NCI-H2171 treated with DMSO at 0.1 percent for 48 hours (cell line): Measurements from ENCODE around the gene PHLPP1.

ENCODE experiments used
- DNase-seq: peaks from one replicate; lab custom pipeline; 2025; lab: John Stamatoyannopoulos, UW

PHLPP1 gene

DNA sequence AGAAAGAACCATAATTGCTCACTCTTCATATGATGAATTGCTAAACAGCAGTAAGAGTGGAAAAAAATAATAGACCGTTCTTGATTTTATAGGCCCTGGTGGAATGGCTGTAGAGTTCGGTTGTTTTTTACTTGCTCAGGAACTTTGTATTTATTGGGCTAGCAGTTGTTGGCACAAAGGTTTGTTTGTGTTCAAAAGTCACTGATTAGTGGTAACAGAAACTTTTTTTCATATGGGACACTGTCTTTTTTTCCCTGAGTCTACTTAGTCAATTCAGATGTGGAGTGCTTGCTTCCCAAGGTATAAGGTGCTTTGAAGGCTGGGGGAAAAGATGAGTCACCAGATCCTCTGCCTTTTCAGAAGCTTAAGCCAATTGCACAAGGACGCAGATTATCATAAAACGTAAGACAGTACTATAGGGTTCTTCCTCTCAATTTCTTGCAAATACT is 25.8 kb downstream of the PHLPP1 start:
- no peak for DNase-seq

DNA sequence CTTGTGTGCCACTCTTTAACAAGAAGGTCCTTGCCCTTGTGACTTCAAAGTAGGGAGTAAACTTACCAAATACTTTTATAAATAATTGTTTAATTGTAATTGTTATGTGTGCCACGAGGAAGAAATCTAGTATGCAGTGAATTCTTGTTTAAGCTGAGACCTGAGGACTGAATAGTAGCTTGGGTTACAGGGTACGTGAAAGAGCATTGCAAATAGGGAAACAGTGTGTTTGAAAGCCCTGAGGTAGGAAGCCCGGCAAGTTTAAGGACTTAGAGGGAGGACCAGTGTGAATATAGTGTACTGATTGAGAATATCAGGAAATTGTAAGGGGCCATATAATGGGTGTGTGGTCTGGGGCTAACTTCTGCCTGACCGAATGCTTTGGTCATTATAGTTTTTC is 26.2 kb downstream of the PHLPP1 start:
- DNase-seq: no peak

DNA sequence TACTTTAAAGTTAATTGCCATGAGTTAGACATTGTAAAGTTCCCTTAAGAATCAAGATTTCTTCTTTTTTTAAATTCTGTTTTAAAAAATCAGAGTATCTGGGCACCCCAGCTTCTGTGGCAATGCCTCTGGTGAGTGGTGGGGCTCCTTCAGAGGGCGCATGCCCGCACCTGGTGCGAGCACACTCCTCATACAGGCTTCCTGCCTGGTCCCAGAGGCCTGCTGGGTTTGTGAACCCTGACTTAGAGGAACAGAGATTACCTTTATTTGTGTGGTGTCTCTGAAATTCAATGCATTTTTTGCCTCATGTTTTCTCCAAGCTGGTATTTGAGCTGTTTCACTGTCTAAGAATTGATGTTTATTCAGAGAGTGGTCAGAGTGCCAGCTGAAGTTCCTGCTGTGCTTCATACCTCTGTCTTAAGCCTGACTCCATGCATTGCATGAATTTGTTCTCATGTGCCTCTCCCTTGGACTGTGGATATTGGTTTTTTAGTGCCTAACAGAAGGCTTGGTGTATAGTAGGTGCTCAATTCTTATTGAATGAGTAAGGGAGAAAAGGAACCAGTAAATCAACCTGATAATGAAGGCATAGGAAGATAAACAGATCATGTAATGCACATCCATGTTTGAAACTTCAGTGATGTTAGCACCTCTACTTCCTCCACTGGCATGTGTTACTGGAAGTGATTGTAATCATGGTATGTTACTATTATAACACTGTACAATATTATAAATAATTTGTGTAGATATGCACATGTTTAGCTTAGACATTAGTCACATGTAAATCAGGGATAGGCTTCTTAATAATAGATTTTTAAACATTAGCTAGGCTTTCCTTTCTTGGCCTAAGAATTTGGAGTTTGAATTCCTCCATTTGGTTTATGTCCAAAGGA is 29.0 kb downstream of the PHLPP1 start:
- no peak for DNase-seq

DNA sequence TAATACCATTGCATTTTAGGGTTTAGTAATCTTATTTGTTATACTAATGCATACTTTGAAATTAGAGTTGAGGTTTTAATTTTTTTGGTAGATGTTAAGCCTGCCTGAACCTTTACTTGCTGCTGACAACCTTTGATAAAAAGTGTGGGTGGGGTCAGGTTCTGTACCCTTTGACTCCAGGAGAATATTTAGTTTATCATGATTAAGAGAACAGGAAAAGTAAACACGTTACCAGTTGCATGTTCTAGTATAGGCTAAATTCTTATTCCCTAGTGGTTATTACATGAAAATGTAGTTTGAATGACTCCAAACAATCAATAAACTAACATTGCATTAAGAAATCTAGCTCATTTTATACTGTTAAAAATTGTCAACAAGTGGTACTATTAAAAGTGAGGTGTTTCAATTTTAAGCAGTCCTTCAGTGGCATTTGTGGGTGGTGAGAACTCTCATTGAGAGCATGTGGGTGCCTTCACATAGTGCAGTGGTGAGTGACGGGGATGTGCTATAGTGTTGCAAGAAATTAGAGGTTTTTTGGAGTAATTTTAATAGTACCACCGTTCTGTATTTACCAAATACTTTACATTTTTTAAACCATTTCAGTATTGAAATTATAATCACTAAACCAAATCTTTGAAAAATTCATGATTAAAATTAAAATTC is 29.9 kb downstream of the PHLPP1 start:
- DNase-seq: no peak

DNA sequence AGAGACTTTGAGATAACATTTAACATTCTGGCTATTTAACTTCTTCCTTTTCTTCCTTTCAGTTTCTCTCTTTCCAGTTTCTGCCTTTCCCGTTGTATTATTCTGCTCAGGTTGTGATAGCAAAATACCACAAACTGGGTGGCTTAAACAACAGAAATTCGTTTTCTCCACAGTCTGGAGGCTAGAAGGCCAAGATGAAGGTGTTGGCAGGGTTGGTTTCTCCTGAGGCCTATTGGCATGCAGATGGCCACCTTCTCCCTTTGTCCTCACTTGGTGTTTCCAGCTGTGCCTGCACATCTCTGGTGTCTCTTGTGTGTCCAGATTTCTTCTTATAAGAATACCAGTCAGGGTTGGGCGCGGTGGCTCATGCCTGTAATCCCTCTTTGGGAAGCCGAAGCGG is 34.0 kb downstream of the PHLPP1 start:
- DNase-seq: no peak

DNA sequence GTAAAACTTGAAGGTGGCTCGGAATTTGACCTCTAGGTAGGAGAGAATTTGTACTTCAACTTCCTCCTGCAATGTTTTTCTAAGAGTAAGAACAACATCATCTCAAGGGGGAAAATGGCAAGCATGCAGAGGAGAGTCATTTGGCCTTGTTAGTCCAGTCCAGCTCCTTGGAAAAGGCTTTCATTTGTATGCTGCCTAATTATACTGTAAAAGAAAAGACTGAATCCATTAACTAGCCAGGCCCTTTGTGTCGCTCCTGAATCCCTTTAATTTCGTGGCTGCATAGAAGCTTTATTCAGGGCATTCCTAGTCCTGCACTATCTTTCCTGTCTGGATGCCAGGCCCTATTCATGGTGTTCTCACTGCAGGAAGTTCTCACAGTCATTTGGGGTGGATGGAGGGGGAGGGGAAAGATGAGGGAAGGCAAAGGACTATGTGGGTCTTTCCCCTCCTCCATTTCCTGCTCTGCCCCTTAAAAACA is 36.0 kb downstream of the PHLPP1 start:
- DNase-seq: no peak

DNA sequence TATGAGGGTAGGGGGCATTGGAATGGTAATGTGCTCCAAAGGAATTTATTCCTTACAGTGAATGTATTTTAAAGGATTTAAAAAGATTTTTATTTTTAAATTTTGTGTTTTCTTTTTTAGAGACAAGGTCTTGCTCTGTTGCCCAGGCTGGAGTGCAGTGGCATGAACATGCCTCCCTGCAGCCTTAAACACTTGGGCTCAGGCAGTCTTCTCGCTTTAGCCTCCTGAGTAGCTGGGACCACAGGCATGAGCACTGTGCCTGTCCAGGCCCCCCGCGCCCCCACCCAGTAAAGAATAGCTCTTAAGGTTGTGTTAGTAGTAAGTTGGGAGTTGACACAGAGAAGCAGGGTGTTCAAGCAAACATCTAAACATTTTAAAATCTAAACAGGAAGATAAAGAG is 36.6 kb downstream of the PHLPP1 start:
- no peak for DNase-seq

DNA sequence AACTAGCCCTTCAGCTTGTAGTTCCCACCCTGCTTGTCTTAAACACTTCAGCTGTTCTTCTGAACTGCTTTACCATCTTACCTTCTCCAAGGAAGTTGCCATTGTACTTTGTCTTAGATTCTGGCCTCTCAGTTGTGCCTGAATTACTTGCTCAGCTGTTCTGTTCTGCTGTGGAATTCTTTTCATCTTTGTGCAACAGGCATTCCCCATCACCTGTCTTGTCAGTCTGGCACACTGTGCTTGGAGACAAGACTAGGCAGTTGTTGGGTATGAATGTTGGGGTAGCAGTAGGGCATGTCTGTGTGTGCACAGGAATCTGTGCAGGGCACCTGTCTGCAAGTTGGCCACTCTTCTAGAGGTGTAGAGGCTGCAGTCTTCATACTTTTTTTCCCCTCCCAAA is 38.7 kb downstream of the PHLPP1 start:
- DNase-seq: no peak

DNA sequence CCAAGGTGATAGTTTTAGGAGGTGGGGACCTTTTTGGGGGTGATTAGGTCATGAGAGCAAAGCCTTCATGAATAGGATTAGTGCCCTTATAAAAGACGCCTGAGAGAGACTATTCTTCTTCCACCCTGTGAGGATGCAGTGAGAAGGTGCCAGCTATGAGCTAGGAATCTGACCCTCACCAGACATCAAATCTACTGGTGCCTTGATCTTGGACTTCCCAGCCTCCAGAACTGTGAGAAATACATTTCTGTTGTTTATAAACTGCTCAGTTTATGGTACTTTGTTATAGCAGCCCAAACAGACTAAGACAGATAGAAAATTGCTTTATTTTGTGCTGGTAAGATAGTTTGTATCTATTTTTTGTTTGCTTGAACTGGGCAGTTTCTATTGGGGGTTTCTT is 40.1 kb downstream of the PHLPP1 start:
- DNase-seq: no peak

DNA sequence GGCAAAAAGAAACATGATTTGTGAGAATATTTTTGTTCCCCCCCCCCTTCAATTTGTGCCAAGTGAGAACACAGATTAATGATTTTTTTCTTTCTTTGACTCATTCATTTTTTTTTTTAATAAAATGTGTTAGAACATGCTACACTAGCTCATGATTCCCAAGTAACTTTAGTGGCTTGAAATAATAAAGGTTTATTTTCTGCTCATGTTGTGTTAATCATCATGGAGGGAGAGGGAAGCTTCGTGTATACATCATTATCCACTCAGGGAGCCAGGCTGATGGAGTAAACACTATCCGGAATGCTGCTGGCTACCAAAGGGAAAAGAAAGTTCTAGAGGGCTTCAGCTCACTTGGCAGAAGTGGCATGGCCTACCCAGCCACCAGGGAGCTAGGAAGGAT is 40.6 kb downstream of the PHLPP1 start:
- no peak for DNase-seq

DNA sequence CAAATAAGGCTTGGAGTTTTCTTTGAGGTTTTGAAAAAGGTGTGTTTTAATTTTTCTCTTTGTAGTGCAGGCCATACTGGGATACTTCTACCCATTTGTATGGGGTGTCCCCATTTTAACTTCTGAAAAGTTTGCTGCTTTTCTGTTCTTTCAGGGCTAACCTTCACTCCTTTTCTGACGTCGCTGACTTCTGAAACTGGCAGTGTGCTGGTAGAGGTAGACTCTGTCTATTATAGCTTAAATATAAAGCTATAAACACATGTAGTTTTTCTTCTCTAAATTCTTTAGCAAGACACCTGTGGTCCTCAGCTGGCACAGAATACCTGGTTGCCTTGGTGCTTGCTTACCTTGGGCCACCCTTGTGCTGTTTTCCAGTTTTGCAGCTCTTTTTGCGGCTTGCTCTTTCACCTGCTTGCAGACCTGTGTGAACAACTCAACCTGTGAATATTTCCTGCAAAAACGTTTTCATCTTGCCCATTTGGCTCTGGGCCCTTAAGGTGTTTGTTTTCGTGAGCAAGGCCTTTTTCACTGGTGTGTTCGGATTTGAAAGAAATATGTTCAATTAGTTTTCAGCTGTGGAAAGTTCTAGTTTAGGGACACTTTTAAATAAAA is 42.2 kb downstream of the PHLPP1 start:
- DNase-seq: no peak

DNA sequence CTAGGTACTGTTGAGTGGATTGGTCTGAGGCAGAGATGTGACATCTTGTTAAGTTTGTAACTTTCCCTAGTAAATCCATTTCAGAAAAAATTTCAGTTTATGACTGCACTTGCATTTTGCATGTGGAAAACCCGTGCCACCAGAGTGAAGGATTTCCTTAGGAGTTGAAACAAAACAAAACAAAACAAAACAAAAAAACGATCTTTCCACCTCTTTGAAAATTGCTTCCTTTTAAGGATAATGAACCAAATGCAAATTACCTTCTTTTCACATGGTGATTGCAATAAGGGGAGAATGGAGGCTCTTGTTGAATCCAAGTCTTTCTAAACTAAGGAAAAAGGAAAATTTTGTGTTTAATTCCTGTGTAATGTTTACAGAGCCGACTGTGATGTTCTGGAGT is 43.2 kb downstream of the PHLPP1 start:
- DNase-seq: no peak

DNA sequence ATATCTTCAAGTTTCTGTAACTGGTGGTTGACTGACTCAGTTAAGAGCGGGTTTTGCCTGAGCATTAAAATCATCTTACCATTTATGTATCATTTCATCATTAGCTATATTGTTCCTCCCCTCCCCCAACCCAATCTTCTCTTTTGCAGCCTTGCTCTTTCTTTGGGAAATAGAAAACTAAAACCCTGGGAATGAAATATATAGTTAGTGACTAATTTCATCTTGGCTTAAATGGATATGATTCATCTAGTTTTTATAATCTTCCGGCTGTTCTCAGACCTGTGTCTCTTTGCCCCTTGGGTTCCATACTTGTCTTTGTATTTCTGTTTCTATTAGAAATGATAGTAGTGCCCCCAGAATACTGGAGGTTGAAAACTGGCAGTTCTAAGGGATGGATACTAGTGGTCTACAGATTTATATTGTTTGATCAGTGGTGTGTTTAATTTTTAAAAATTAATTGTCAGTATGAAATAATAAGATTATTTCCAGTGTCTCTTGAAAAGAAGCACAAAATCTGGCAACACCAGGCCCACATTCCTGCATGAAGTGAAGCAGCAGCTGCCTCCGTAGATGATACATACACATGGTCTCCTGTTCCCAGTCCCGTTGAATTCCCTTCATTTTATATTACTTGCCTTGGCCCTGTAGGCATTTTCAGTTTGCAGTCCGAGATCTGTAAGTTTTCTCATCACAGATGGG is 44.5 kb downstream of the PHLPP1 start:
- DNase-seq: no peak

DNA sequence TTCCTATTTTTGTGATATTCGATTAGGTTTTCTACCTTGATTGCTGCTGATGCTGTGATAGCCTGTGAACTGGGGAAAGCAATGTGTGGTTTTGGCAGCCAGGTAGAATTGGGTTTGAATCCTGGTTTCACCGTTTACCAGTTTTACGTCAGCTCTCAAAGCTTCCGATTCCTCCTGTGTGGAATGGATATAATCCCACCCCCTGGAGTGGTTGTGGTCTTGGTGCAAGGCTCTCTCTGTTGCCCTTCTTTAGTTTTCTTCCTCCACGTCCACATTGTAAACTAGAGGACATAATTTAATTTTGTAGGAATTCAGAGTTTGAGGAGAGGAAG is 45.0 kb downstream of the PHLPP1 start:
- no peak for DNase-seq

DNA sequence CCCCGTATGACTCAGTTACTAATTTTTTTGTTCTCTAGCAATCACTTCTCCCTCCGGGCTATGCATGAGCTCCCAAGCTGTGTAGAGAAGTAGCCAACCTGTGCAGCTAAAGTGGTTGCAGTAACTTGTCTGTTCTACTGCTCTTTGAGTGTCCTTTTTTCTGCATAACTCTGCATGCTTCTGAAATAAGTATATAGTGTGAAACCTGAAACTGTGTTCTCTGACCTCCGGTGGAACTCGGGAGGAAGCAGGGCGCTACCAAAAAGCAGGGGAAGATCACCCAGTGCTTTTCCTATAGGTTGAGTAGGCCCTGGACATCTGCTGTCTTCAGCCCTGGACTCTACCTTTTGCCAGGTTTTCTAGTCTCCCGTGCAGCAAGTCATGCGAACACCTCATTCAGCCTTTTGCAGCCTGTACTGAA is 47.8 kb downstream of the PHLPP1 start:
- peak; percentile 27 for DNase-seq

DNA sequence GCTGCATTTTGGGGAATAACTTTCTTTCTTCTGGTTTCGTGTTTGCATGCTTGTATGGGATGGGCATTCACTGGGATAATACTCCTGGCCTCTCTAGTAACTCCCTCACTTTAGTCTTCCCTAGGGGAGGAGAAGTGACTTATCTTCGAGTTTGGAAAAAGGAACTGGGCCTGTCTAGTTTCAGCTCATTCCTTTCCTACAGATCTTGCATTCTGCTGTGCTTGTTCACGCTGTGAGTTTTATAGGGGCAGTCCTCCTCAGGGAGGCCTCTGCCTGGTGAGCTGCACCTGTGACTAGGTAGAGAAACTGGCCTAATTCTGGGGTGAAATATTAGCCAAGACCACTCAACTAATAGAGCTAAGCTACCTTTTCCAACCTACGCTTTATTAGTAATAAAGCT is 50.9 kb downstream of the PHLPP1 start:
- no peak for DNase-seq

DNA sequence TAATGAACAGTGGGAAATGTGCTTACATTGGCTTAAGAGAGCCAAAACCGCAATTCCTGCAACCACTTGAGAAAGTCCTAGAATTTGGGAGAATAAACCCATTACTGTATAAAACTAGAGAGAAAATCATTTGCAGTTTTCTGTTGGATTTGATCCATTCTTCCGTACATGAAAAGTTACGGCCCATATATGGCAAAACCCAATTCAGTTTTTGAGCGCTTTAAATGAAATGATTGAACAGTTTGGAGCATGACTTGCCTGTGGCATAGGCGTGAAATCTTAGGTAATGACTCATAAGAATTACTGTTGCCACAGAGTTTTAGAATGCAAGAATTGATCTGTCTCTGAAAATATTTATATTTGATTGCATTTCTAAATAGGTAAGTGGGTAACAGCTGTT is 52.0 kb downstream of the PHLPP1 start:
- no peak for DNase-seq

DNA sequence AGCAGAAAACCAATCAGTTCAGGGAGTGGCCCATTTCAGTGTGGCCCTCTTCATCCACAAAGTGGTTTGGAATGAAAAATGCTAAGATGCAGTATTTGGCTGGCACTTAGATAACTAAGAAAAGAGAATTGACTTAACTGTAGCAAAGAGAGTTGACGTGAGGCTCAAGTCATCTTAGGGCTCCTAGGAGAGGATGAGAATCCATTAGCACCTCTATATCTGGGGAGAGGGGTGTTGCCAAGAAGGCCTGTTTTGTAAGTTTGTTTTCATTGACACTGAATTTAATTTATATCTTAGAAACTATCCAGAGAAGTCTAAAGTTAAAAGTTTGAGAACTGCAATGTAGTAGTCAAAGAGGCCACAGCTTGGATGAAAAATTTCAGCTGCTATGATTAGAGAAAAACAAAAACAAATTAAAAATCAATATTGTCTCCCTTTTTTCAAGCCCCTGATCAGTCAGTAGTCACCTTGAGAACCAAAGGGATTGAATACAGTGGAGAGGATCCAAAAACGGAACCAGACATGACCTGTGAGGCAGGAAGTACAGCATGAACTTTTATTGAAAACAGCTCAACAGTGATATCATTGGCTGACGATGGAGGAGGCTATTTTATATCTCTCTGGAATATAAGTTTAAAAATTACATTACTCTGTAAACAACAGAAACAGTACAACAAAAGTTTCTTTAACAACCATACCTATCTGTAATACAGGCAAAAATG is 52.7 kb downstream of the PHLPP1 start:
- DNase-seq: no peak

DNA sequence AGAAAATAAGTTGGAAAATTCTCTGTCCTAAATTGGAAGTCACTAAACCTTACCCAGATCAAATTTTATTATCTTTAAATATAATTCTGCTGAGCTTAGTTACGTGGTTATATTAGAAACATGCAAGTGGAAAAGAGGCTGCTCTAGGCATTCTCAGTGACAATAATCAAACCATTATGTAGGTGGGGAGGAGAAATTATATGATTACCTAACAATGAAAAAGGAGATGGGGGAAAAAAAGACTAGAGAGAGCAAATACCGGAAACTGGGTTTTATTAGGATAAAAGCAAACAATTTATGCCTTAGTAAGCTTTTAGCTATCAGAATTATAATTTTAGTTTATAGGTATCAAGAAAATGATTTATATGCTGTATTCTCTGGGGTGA is 53.2 kb downstream of the PHLPP1 start:
- no peak for DNase-seq

DNA sequence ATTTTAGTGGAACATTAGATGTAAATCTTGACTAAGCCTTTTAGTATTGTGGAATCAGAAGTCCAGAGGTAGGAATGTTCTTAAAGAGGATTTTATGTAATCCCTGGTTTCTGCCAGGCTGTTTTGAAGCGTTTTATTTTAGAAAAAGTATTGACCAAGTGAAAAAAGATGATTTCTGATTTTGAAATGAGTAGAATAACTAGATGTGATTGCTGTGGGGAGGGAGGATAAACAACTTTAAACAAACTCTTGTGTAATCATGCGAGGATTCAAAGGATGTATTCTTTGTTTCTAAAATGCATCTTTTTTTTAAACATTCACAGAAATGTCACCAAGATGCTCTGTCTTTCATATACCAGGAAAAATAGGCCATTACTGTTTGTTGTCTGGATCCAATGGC is 53.9 kb downstream of the PHLPP1 start:
- DNase-seq: no peak

DNA sequence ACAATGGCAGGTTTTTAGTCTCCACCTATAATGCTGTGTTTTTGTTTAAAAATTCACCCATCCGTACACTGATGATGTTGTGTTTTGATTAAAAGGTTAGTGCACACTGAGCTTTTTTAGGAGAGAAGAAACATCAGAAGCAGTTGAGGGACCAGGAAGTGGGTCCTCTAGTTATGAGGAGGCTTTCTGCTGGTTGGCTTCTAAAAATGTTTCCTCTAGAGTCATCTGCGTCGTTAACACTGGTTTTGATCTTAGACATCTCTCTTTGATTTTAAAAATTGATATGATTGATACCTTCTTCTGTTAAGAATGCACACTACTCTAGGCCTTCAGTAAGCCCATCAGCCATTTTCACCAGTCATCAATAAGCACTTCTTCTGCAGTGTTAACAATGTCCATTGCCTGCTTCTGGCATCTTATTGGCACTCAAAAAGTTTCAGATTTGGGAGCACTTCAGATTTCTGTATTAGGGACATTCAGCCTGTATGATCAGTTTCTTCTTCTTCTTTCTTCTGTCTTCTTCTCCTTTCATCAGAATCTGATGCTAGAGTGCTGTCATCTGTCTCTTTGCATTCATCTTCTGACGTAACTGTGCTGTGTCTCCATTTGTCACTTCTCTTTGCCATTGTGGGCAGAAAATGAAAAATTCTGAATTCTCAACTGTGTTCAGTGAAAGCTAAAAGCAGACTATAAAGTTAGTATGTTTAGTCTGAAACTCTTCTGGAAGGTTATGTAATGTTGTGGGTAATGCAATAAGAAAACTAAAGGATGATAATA is 56.3 kb downstream of the PHLPP1 start:
- peak; percentile 71 for DNase-seq
